Vagina (tissue), 2 donors: Measurements from ENCODE around the gene SVIL.

ENCODE experiments used
- CTCF ChIP-seq, 3 experiments: fragments of 450-650 bp in 2 of 3; fragments of 200-600 bp in 1 of 3; sonication (generic) in 1 of 3; IDR thresholded peaks; one replicate each; pipeline ENCODE4 v1.5.1; 2017 to 2019; ENCODE audit warnings: antibody characterized with exemption in 3 of 3, mild to moderate bottlenecking in 2 of 3, moderate library complexity in 2 of 3
- POLR2A ChIP-seq, 2 donors: fragments of 450-650 bp; IDR thresholded peaks; one replicate each; pipeline ENCODE4 v1.6.1; 2017; ENCODE audit warnings: antibody characterized with exemption in 2 of 2, mild to moderate bottlenecking in 2 of 2, moderate library complexity in 2 of 2

GRCh38 chr10:29448125-29448524, 186.6 kb downstream of the SVIL start:
- TF ChIP-seq CTCF (IDR thresholded peaks at IDR 0.05) (no peak), POLR2A (IDR thresholded peaks at IDR 0.05) (no peak)
